ENCODE results near the gene BEND3.

The BEND3 gene

DNA sequence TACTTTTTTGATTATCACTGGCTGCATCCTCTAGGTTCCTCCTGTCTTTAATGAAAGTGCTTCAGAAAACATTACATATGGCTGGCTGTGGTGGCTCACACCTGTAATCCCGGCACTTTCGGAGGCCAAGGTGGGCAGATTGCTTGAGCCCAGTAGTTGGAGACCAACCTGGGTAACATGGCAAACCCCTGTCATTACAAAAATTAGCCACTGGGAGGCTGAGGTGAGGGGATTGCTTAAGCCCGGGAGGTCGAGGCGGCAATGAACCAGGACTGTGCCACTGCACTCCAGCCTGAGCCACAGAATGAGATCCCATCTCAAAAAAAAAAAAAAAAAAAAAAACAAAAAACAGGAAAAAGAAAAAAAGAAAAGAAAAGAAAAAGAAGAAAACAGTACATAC lies 35.3 kb downstream of the BEND3 start:
- DNase-seq (ENCODE audit: low spot score), result no peak

GRCh38 chr6:107079429-107079828 lies 35.9 kb downstream of the BEND3 start:
- no peak for TF ChIP-seq CTCF (IDR thresholded peaks at IDR 0.05; ENCODE audit: extremely low read depth, missing control alignments)
- DNase-seq (ENCODE audit: low spot score), result no peak

More for the DNA sequence above, 35.3 kb downstream of the BEND3 start:
- TF ChIP-seq CTCF (IDR thresholded peaks at IDR 0.05; ENCODE audit: extremely low read depth, missing control alignments), result no peak

DNA sequence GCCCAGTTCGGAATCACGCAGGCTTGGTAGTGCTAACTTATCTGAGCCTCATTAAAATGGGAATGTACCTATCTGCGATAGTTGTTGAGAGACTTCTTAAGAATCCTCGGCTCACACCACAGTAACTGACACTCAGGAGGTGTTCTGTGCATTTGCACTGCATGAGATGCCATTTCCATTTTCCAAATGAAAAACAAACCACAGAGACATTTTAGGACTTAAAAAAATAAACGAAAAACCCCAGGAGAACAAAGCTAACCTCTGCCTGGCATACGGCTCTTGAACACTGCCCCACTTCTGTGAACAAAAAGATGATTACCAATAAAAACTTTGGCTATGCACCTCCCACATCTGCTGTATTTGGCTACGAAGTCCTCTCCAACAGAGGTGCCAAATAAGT lies 37.6 kb downstream of the BEND3 start:
- DNase-seq (ENCODE audit: low spot score), result no peak
- no peak for TF ChIP-seq CTCF (IDR thresholded peaks at IDR 0.05; ENCODE audit: extremely low read depth, missing control alignments)

DNA sequence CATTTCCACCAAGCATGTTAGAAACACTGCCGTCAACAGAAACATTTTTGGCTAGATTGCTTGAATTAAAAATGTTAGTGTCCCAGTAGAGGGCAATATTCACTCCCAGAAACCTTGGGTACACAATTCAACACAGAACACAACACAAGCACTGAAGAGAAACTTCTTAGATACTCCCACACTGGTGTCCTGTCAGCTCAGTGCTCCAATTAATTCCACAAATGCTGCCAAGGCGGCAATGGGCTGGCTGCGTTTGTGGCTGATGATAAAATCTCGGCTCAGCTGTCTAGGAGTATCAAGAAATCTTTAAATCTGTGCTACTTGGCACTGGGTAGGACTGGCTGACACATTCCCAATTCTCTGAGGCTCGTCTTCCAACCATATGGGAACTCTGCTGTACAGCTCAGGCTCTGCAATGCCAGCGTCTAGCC lies 39.3 kb downstream of the BEND3 start:
- peak; percentile 9 for TF ChIP-seq CTCF (IDR thresholded peaks at IDR 0.05; ENCODE audit: extremely low read depth, missing control alignments)
- DNase-seq (ENCODE audit: low spot score), result peak; percentile 55

- no peak for TF ChIP-seq CTCF (IDR thresholded peaks at IDR 0.05; ENCODE audit: extremely low read depth, missing control alignments)
- DNase-seq (ENCODE audit: low spot score), result no peak
Measured at GRCh38 chr6:107070686-107071085, 44.6 kb downstream of the BEND3 start.

GRCh38 chr6:107069631-107070548 lies 45.4 kb downstream of the BEND3 start:
- TF ChIP-seq CTCF (IDR thresholded peaks at IDR 0.05; ENCODE audit: extremely low read depth, missing control alignments), result no peak
- no peak for DNase-seq (ENCODE audit: low spot score)

All from GM20000 (cell line).